Nephron progenitor cell (in vitro differentiated cells): ENCODE data around the gene ALS2.
A peak's percentile ranks its signal among the peaks of the same experiment; 100 is the strongest.

Source experiments
- DNase-seq: peaks from one replicate; pipeline ENCODE4 v3.0.0; 2021
- H3K27ac Mint-ChIP-seq: 2 replicates; pipeline ENCODE4 v1.8.0; 2021; ENCODE audit warnings: mild to moderate bottlenecking, moderate library complexity, mixed read lengths
- H3K27me3 Mint-ChIP-seq: 2 replicates; pipeline ENCODE4 v1.8.0; 2021; ENCODE audit warnings: mild to moderate bottlenecking, low read depth, mixed read lengths; ENCODE audit not compliant: poor library complexity
- H3K36me3 Mint-ChIP-seq: 2 replicates; pipeline ENCODE4 v1.8.0; 2021; ENCODE audit warnings: low read depth, mixed read lengths
- H3K4me1 Mint-ChIP-seq: 2 replicates; pipeline ENCODE4 v1.8.0; 2021; ENCODE audit warnings: mixed read lengths
- H3K4me3 Mint-ChIP-seq: 2 replicates; pipeline ENCODE4 v1.8.0; 2021; ENCODE audit warnings: mild to moderate bottlenecking, moderate library complexity, mixed read lengths
- H3K9me3 Mint-ChIP-seq: 2 replicates; pipeline ENCODE4 v1.8.0; 2021; ENCODE audit warnings: mild to moderate bottlenecking, moderate library complexity, mixed read lengths
- TF ChIP-seq, protein P1 (sequence below): fragments of 200-600 bp; sonication (generic); IDR thresholded peaks from 2 replicates; pipeline ENCODE4 v1.5.0; 2021; ENCODE audit warnings: antibody characterized with exemption

Gene ALS2

GRCh38 chr2:201796478-201796865 is 15.7 kb upstream of the ALS2 start:
- Mint-ChIP-seq H3K27ac (no peak overlapping the region), H3K4me3 (no peak overlapping the region), H3K4me1 (peaks cover 25% of the 10 kb centered on the region), H3K27me3 (no peaks in the 10 kb centered on the region), H3K36me3 (no peaks in the 10 kb centered on the region), H3K9me3 (no peaks in the 10 kb centered on the region)
- TF ChIP-seq, protein P1, sequence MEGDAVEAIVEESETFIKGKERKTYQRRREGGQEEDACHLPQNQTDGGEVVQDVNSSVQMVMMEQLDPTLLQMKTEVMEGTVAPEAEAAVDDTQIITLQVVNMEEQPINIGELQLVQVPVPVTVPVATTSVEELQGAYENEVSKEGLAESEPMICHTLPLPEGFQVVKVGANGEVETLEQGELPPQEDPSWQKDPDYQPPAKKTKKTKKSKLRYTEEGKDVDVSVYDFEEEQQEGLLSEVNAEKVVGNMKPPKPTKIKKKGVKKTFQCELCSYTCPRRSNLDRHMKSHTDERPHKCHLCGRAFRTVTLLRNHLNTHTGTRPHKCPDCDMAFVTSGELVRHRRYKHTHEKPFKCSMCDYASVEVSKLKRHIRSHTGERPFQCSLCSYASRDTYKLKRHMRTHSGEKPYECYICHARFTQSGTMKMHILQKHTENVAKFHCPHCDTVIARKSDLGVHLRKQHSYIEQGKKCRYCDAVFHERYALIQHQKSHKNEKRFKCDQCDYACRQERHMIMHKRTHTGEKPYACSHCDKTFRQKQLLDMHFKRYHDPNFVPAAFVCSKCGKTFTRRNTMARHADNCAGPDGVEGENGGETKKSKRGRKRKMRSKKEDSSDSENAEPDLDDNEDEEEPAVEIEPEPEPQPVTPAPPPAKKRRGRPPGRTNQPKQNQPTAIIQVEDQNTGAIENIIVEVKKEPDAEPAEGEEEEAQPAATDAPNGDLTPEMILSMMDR, result no peak
- no peak for DNase-seq

DNA sequence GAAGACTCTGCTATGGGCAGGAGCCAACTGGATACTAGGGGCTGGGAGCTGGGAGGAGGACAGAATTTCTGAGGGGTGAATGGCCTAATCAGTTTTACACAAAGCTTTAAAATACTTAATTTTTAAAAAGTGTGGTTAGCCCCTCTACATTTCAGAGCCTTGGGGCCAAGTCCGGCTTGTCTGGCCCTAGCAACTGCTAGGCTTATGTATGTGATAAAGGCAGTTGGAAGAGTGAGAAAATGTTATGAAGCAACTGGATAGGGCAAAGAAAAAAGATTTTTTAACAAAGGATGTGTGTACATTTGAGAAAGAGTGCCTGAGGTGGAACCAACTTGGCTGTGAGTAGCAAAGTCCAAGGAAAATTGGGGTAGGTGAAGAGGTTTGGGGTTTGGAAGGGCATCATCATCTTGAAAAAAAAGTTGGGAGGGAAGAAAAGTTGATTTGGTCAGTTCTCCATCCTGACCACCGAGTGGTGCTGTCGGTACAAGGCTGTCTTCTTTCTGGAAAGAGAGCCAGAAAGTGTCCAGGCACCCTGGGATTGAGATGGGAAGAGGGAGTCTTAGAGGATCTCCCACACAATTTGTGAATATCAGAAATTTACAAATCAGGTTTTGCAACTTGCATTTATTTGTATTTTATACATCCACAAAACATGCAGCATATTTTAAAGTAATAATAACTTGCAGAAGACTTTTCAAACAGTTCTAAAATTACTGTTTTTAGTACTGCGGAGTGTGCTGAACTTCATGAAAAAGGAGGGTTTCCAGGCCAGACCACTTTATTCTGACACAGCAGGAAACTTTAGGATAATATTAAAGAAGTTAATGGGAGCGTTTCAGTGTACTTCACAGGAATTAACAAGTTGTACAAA is 15.1 kb upstream of the ALS2 start:
- no peaks in the 10 kb centered on the region for H3K27me3 Mint-ChIP-seq
- H3K4me3 Mint-ChIP-seq, result no peak overlapping the region
- TF ChIP-seq, protein P1, result peak; percentile 77
- H3K36me3 Mint-ChIP-seq, result no peaks in the 10 kb centered on the region
- H3K27ac Mint-ChIP-seq, result no peak overlapping the region
- peak; percentile 52 for DNase-seq
- peaks cover 25% of the 10 kb centered on the region for H3K4me1 Mint-ChIP-seq
- no peaks in the 10 kb centered on the region for H3K9me3 Mint-ChIP-seq

DNA sequence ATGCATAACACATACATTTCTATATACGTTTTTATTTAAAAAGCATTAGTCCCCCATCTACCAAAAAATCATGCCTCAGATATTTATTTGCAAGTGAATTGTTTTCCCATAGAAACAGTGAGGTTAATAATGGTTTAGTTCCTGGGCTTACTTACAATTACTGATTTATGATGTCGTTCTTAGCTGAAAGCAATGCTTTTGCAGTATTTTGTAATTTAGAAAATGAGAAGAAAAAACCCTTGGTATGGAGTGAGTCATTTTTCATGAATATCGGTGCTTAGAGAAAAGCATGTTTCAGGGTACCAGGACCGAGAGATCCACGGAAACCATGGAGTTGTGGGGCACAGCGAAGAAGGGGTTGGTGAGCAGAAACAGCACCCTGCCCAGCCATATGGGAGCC is 13.6 kb upstream of the ALS2 start:
- H3K4me1 Mint-ChIP-seq, result peaks cover 25% of the 10 kb centered on the region
- no peaks in the 10 kb centered on the region for H3K9me3 Mint-ChIP-seq
- no peak overlapping the region for H3K27ac Mint-ChIP-seq
- no peaks in the 10 kb centered on the region for H3K36me3 Mint-ChIP-seq
- DNase-seq, result no peak
- H3K27me3 Mint-ChIP-seq, result peaks cover 4% of the 10 kb centered on the region
- TF ChIP-seq, protein P1, result no peak
- no peak overlapping the region for H3K4me3 Mint-ChIP-seq

DNA sequence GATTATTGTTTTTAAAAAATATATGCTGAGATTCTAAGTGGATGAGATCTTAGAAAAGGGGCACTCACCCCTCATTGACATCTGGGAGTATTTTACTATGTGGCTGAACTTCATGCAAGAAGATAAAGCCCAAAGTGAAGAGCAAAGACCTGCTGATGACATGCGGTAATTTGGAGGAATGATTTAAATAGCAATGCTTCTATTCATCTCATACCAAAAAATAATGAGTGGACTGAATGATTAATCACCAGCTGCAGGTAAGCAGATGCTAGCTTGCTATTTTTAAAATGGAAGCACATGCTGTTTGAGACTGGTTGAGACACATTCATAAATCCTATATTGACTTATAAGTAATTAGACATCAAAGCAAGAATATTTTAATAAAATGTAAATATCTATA is 12.9 kb upstream of the ALS2 start:
- Mint-ChIP-seq H3K27ac (no peak overlapping the region), H3K27me3 (peaks cover 11% of the 10 kb centered on the region), H3K9me3 (no peaks in the 10 kb centered on the region), H3K4me3 (no peak overlapping the region), H3K36me3 (no peaks in the 10 kb centered on the region), H3K4me1 (peaks cover 25% of the 10 kb centered on the region)
- TF ChIP-seq, protein P1, result no peak
- DNase-seq, result no peak

GRCh38 chr2:201790989-201791388 is 10.3 kb upstream of the ALS2 start:
- no peak for DNase-seq
- no peak overlapping the region for H3K27ac Mint-ChIP-seq
- peaks cover 18% of the 10 kb centered on the region for H3K27me3 Mint-ChIP-seq
- no peaks in the 10 kb centered on the region for H3K36me3 Mint-ChIP-seq
- TF ChIP-seq, protein P1, result no peak
- H3K9me3 Mint-ChIP-seq, result no peaks in the 10 kb centered on the region
- no peak overlapping the region for H3K4me3 Mint-ChIP-seq
- peaks cover 6% of the 10 kb centered on the region for H3K4me1 Mint-ChIP-seq

DNA sequence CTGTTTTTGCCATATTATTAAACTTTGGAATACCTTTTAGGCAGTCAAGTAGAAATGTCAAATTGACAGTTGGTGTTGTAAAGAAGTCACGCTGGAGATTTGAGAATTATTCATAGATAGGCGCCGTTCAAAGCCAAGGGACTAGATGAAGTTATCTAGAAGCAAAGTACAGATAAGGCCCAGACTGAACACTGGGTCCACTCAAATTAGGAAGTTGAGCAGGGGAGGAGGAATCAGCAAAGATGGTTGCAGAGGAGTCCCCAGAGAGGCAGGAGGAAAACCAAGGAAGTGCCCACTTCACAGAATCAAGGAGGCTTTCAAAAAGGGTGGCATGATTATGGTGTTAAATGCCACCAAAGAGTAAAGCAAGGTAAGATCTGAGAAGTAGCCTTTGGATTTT is 9.6 kb upstream of the ALS2 start:
- Mint-ChIP-seq H3K9me3 (no peaks in the 10 kb centered on the region), H3K36me3 (no peaks in the 10 kb centered on the region), H3K4me1 (no peaks in the 10 kb centered on the region), H3K4me3 (no peak overlapping the region), H3K27ac (no peak overlapping the region), H3K27me3 (peaks cover 22% of the 10 kb centered on the region)
- no peak for DNase-seq
- TF ChIP-seq, protein P1, result no peak
